ENCODE measurements around the gene SLAMF7.
"Not testable (repeated sequence)": the region's sequence is repeated elsewhere in the genome, so short reads cannot be mapped to it uniquely, and the experiment has no call there.

SLAMF7 gene

GRCh38 chr1:160781914-160782689 is 43.1 kb downstream of the SLAMF7 start:
- no peaks in the 10 kb centered on the region for H3K27me3 ChIP-seq (ENCODE audit: control insufficient read depth in 1 of 2, insufficient read depth in 2 of 2, low read length in 2 of 2)
- H3K4me1 ChIP-seq (ENCODE audit: control insufficient read depth in 1 of 2, insufficient read depth in 2 of 2, low read length in 2 of 2), result peaks cover 22 to 29% of the 10 kb centered on the region in 2 donors
- H3K36me3 ChIP-seq (ENCODE audit: control insufficient read depth in 1 of 2, insufficient read depth in 2 of 2, low read length in 2 of 2), result no peaks in the 10 kb centered on the region
- H3K4me3 ChIP-seq (ENCODE audit: low read depth in 1 of 2, low read length in 2 of 2), result peak overlapping the region; percentile 28 to 33
- peak overlapping the region; percentile 70 for H3K27ac ChIP-seq (ENCODE audit: low read depth, low read length)
- no peaks in the 10 kb centered on the region for H3K9me3 ChIP-seq (ENCODE audit: control insufficient read depth in 1 of 2, low read length in 2 of 2)
- peak overlapping the region; percentile 54 to 63 for H3K9ac ChIP-seq (ENCODE audit: low read depth in 1 of 2, low read length in 2 of 2)

- peaks cover 22 to 29% of the 10 kb centered on the region in 2 donors for H3K4me1 ChIP-seq (ENCODE audit: control insufficient read depth in 1 of 2, insufficient read depth in 2 of 2, low read length in 2 of 2)
- not testable (repeated sequence) for H3K27ac ChIP-seq (ENCODE audit: low read depth, low read length); H3K4me3 ChIP-seq (ENCODE audit: low read depth in 1 of 2, low read length in 2 of 2); H3K9ac ChIP-seq (ENCODE audit: low read depth in 1 of 2, low read length in 2 of 2); H3K27me3 ChIP-seq (ENCODE audit: control insufficient read depth in 1 of 2, insufficient read depth in 2 of 2, low read length in 2 of 2); H3K9me3 ChIP-seq (ENCODE audit: control insufficient read depth in 1 of 2, low read length in 2 of 2); H3K36me3 ChIP-seq (ENCODE audit: control insufficient read depth in 1 of 2, insufficient read depth in 2 of 2, low read length in 2 of 2)
Observed at GRCh38 chr1:160782988-160783765, 44.1 kb downstream of the SLAMF7 start.

- H3K27me3 ChIP-seq (ENCODE audit: control insufficient read depth in 1 of 2, insufficient read depth in 2 of 2, low read length in 2 of 2), result no peaks in the 10 kb centered on the region
- no peak overlapping the region for H3K27ac ChIP-seq (ENCODE audit: low read depth, low read length)
- no peaks in the 10 kb centered on the region for H3K9me3 ChIP-seq (ENCODE audit: control insufficient read depth in 1 of 2, low read length in 2 of 2)
- no peak overlapping the region for H3K4me3 ChIP-seq (ENCODE audit: low read depth in 1 of 2, low read length in 2 of 2)
- peaks cover 6 to 8% of the 10 kb centered on the region in 2 donors for H3K4me1 ChIP-seq (ENCODE audit: control insufficient read depth in 1 of 2, insufficient read depth in 2 of 2, low read length in 2 of 2)
- H3K36me3 ChIP-seq (ENCODE audit: control insufficient read depth in 1 of 2, insufficient read depth in 2 of 2, low read length in 2 of 2), result no peaks in the 10 kb centered on the region
- H3K9ac ChIP-seq (ENCODE audit: low read depth in 1 of 2, low read length in 2 of 2), result no peak overlapping the region
Observed at GRCh38 chr1:160789051-160789701, 50.1 kb downstream of the SLAMF7 start.

GRCh38 chr1:160789702-160790611 is 50.9 kb downstream of the SLAMF7 start:
- no peak overlapping the region for H3K9ac ChIP-seq (ENCODE audit: low read depth in 1 of 2, low read length in 2 of 2)
- peaks cover 6 to 8% of the 10 kb centered on the region in 2 donors for H3K4me1 ChIP-seq (ENCODE audit: control insufficient read depth in 1 of 2, insufficient read depth in 2 of 2, low read length in 2 of 2)
- H3K4me3 ChIP-seq (ENCODE audit: low read depth in 1 of 2, low read length in 2 of 2), result no peak overlapping the region
- no peak overlapping the region for H3K27ac ChIP-seq (ENCODE audit: low read depth, low read length)
- H3K27me3 ChIP-seq (ENCODE audit: control insufficient read depth in 1 of 2, insufficient read depth in 2 of 2, low read length in 2 of 2), result no peaks in the 10 kb centered on the region
- H3K36me3 ChIP-seq (ENCODE audit: control insufficient read depth in 1 of 2, insufficient read depth in 2 of 2, low read length in 2 of 2), result no peaks in the 10 kb centered on the region
- H3K9me3 ChIP-seq (ENCODE audit: control insufficient read depth in 1 of 2, low read length in 2 of 2), result no peaks in the 10 kb centered on the region

- Histone ChIP-seq H3K36me3 (ENCODE audit: control insufficient read depth in 1 of 2, insufficient read depth in 2 of 2, low read length in 2 of 2) (no peaks in the 10 kb centered on the region), H3K4me3 (ENCODE audit: low read depth in 1 of 2, low read length in 2 of 2) (no peak overlapping the region), H3K9ac (ENCODE audit: low read depth in 1 of 2, low read length in 2 of 2) (no peak overlapping the region), H3K4me1 (ENCODE audit: control insufficient read depth in 1 of 2, insufficient read depth in 2 of 2, low read length in 2 of 2) (peaks cover 6 to 14% of the 10 kb centered on the region in 2 donors), H3K27me3 (ENCODE audit: control insufficient read depth in 1 of 2, insufficient read depth in 2 of 2, low read length in 2 of 2) (no peaks in the 10 kb centered on the region), H3K27ac (ENCODE audit: low read depth, low read length) (no peak overlapping the region), H3K9me3 (ENCODE audit: control insufficient read depth in 1 of 2, low read length in 2 of 2) (no peaks in the 10 kb centered on the region)
Observed at GRCh38 chr1:160794376-160794775, 55.3 kb downstream of the SLAMF7 start.

- Histone ChIP-seq H3K27ac (ENCODE audit: low read depth, low read length) (no peak within 1 kb of the TSS), H3K4me1 (ENCODE audit: control insufficient read depth in 1 of 2, insufficient read depth in 2 of 2, low read length in 2 of 2) (peaks cover 0 to 11% of the 10 kb centered on the region in 2 donors), H3K27me3 (ENCODE audit: control insufficient read depth in 1 of 2, insufficient read depth in 2 of 2, low read length in 2 of 2) (no peaks in the 10 kb centered on the region), H3K9ac (ENCODE audit: low read depth in 1 of 2, low read length in 2 of 2) (peak within 1 kb of the TSS; percentile 12 to 29), H3K36me3 (ENCODE audit: control insufficient read depth in 1 of 2, insufficient read depth in 2 of 2, low read length in 2 of 2) (no peaks in the 10 kb centered on the region), H3K4me3 (ENCODE audit: low read depth in 1 of 2, low read length in 2 of 2) (peak within 1 kb of the TSS; percentile 11 to 48), H3K9me3 (ENCODE audit: control insufficient read depth in 1 of 2, low read length in 2 of 2) (no peaks in the 10 kb centered on the region)
Observed at GRCh38 chr1:160795951-160796383, 56.9 kb downstream of the SLAMF7 start, which contains the start of gene LY9. TSS of gene LY9 (plus strand) at chr1:160796174. CDS start at chr1:160796188, 14 bp downstream.

GRCh38 chr1:160797271-160797709 is 58.2 kb downstream of the SLAMF7 start:
- Histone ChIP-seq H3K9me3 (ENCODE audit: control insufficient read depth in 1 of 2, low read length in 2 of 2) (no peaks in the 10 kb centered on the region), H3K9ac (ENCODE audit: low read depth in 1 of 2, low read length in 2 of 2) (peak overlapping the region; percentile 12 to 29), H3K36me3 (ENCODE audit: control insufficient read depth in 1 of 2, insufficient read depth in 2 of 2, low read length in 2 of 2) (no peaks in the 10 kb centered on the region), H3K27me3 (ENCODE audit: control insufficient read depth in 1 of 2, insufficient read depth in 2 of 2, low read length in 2 of 2) (no peaks in the 10 kb centered on the region), H3K27ac (ENCODE audit: low read depth, low read length) (no peak overlapping the region), H3K4me1 (ENCODE audit: control insufficient read depth in 1 of 2, insufficient read depth in 2 of 2, low read length in 2 of 2) (peaks cover 0 to 11% of the 10 kb centered on the region in 2 donors), H3K4me3 (ENCODE audit: low read depth in 1 of 2, low read length in 2 of 2) (peak overlapping the region; percentile 11 to 37)

GRCh38 chr1:160797861-160798273 is 58.8 kb downstream of the SLAMF7 start:
- Histone ChIP-seq H3K36me3 (ENCODE audit: control insufficient read depth in 1 of 2, insufficient read depth in 2 of 2, low read length in 2 of 2) (no peaks in the 10 kb centered on the region), H3K9me3 (ENCODE audit: control insufficient read depth in 1 of 2, low read length in 2 of 2) (no peaks in the 10 kb centered on the region), H3K4me3 (ENCODE audit: low read depth in 1 of 2, low read length in 2 of 2) (peak overlapping the region in 1 of 2 donors; percentile 6), H3K27ac (ENCODE audit: low read depth, low read length) (no peak overlapping the region), H3K27me3 (ENCODE audit: control insufficient read depth in 1 of 2, insufficient read depth in 2 of 2, low read length in 2 of 2) (no peaks in the 10 kb centered on the region), H3K4me1 (ENCODE audit: control insufficient read depth in 1 of 2, insufficient read depth in 2 of 2, low read length in 2 of 2) (peaks cover 0 to 11% of the 10 kb centered on the region in 2 donors), H3K9ac (ENCODE audit: low read depth in 1 of 2, low read length in 2 of 2) (no peak overlapping the region)

- Histone ChIP-seq H3K9ac (ENCODE audit: low read depth in 1 of 2, low read length in 2 of 2) (no peak overlapping the region), H3K27me3 (ENCODE audit: control insufficient read depth in 1 of 2, insufficient read depth in 2 of 2, low read length in 2 of 2) (no peaks in the 10 kb centered on the region), H3K27ac (ENCODE audit: low read depth, low read length) (no peak overlapping the region), H3K4me1 (ENCODE audit: control insufficient read depth in 1 of 2, insufficient read depth in 2 of 2, low read length in 2 of 2) (peaks cover 0 to 11% of the 10 kb centered on the region in 2 donors), H3K36me3 (ENCODE audit: control insufficient read depth in 1 of 2, insufficient read depth in 2 of 2, low read length in 2 of 2) (no peaks in the 10 kb centered on the region), H3K9me3 (ENCODE audit: control insufficient read depth in 1 of 2, low read length in 2 of 2) (no peaks in the 10 kb centered on the region), H3K4me3 (ENCODE audit: low read depth in 1 of 2, low read length in 2 of 2) (peak overlapping the region in 1 of 2 donors; percentile 6)
Observed at GRCh38 chr1:160798439-160798838, 59.4 kb downstream of the SLAMF7 start.

All from duodenal mucosa (tissue), 2 donors.